ENCODE results near the gene MPP2.

DNA sequence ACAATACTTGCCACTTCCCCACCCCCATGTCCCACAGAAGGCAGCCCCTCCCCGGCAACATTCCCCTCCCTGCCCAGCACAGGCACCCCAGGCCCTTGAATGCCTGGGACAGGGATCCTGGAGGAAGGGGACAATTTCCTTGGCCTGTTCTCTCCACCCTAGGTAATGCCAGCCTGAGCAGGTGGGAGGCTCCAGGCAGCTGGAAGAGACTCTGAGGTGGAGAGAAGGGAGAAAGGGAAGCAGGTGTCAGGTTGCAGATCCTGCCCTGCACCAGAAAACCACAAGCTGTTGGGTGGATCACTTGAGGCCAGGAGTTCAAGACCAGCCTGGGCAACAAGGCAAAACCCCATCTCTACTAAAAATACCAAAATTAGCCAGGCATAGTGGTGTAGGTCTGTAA is 8.9 kb downstream of the MPP2 start:
- TF ChIP-seq, protein P1, sequence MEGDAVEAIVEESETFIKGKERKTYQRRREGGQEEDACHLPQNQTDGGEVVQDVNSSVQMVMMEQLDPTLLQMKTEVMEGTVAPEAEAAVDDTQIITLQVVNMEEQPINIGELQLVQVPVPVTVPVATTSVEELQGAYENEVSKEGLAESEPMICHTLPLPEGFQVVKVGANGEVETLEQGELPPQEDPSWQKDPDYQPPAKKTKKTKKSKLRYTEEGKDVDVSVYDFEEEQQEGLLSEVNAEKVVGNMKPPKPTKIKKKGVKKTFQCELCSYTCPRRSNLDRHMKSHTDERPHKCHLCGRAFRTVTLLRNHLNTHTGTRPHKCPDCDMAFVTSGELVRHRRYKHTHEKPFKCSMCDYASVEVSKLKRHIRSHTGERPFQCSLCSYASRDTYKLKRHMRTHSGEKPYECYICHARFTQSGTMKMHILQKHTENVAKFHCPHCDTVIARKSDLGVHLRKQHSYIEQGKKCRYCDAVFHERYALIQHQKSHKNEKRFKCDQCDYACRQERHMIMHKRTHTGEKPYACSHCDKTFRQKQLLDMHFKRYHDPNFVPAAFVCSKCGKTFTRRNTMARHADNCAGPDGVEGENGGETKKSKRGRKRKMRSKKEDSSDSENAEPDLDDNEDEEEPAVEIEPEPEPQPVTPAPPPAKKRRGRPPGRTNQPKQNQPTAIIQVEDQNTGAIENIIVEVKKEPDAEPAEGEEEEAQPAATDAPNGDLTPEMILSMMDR (IDR thresholded peaks at IDR 0.05; ENCODE audit: extremely low read depth in 1 of 2, insufficient read depth in 1 of 2, low read depth in 1 of 2, low read length in 2 of 2): no peak
- TF ChIP-seq POLR2A (IDR thresholded peaks at IDR 0.05; ENCODE audit: low read depth, low read length): no peak
- TF ChIP-seq EZH2 (IDR thresholded peaks at IDR 0.05; ENCODE audit: borderline replicate concordance, low read depth, low read length, severe bottlenecking): no peak
- TF ChIP-seq JUN (IDR thresholded peaks at IDR 0.05; ENCODE audit: borderline replicate concordance, insufficient read depth, insufficient read length, low read depth): no peak
- no peak for TF ChIP-seq POLR2AphosphoS5 (IDR thresholded peaks at IDR 0.05; ENCODE audit: insufficient read depth, low read depth, low read length)
- TF ChIP-seq, protein P2, sequence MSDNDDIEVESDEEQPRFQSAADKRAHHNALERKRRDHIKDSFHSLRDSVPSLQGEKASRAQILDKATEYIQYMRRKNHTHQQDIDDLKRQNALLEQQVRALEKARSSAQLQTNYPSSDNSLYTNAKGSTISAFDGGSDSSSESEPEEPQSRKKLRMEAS (IDR thresholded peaks at IDR 0.05; ENCODE audit: insufficient read depth, insufficient read length): no peak
